ENCODE results near the gene NCAM2. TPM values are rescaled to one million over a fixed set of nuclear protein-coding genes. Genes with fewer than 3 reads are reported as not detected.
A peak's percentile ranks its signal among the peaks of the same experiment; 100 is the strongest.

Gene NCAM2
- total RNA-seq, 1 donor from 2014 or later = 7.2 TPM

DNA sequence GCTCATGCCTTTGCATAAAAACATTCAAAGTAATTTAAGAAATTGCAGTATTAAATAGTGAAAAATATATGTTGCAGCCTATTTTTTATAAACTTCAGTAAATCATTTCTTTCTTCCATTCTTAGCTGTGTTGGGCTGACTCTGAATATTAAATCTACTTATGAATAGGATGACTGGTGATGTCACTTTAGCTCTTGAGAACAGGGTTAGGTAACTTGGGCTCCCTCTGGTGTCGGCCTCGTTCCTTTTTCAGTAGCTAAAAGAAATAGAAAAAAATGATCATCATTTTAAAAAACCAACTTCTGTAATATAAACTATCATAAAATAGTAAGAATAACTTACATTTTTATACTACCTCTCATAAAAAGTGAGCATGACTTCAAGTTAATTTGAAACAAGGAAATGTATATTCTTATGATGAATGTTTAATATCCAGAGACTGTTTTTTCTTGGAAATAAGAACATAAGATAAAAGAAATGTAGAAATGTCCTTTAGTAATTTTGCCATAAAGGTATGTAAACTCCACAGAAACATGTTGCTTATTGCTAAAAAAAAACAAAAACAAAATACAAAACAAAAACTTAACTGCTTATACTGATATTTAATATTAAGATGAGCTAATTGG lies 26.8 kb upstream of the NCAM2 start:
- intact Hi-C loops (cut with DNase I) = no loop called here
- DNase-seq (ENCODE audit: low spot score in 2 of 2) = no peak
- Histone ChIP-seq H3K27ac (no peak overlapping the region), H3K4me3 (no peak overlapping the region), H3K36me3 (no peaks in the 10 kb centered on the region), H3K9me3 (no peaks in the 10 kb centered on the region), H3K27me3 (no peaks in the 10 kb centered on the region), H3K4me1 (no peaks in the 10 kb centered on the region)
- TF ChIP-seq, protein P1, sequence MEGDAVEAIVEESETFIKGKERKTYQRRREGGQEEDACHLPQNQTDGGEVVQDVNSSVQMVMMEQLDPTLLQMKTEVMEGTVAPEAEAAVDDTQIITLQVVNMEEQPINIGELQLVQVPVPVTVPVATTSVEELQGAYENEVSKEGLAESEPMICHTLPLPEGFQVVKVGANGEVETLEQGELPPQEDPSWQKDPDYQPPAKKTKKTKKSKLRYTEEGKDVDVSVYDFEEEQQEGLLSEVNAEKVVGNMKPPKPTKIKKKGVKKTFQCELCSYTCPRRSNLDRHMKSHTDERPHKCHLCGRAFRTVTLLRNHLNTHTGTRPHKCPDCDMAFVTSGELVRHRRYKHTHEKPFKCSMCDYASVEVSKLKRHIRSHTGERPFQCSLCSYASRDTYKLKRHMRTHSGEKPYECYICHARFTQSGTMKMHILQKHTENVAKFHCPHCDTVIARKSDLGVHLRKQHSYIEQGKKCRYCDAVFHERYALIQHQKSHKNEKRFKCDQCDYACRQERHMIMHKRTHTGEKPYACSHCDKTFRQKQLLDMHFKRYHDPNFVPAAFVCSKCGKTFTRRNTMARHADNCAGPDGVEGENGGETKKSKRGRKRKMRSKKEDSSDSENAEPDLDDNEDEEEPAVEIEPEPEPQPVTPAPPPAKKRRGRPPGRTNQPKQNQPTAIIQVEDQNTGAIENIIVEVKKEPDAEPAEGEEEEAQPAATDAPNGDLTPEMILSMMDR (IDR thresholded peaks at IDR 0.05) = peak in 2 of 3 experiments; percentile 12 to 27

DNA sequence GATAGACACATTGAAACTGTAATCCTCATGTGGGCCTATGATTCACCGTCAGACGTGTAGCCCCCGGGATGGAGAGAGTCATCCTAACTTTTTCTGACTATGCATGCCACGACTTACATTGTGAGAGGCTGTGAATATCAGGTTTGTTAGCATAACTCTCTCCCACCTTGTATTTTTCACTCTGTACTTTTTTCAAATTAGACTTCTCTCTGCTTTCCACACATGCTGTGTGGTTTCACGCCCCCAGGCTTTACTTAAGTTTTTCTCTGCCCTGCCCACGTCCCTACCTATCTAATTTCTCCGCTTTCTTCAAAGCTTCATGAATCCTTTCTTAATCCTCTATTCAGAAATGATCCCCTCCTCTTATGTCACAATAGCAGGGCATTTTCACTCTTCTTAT lies 3.4 kb upstream of the NCAM2 start:
- intact Hi-C loops (cut with DNase I) = loop anchor here (5.0 kb wide), 2 partner anchors 203 to 1798 kb away; no protein-coding TSS in a partner anchor

DNA sequence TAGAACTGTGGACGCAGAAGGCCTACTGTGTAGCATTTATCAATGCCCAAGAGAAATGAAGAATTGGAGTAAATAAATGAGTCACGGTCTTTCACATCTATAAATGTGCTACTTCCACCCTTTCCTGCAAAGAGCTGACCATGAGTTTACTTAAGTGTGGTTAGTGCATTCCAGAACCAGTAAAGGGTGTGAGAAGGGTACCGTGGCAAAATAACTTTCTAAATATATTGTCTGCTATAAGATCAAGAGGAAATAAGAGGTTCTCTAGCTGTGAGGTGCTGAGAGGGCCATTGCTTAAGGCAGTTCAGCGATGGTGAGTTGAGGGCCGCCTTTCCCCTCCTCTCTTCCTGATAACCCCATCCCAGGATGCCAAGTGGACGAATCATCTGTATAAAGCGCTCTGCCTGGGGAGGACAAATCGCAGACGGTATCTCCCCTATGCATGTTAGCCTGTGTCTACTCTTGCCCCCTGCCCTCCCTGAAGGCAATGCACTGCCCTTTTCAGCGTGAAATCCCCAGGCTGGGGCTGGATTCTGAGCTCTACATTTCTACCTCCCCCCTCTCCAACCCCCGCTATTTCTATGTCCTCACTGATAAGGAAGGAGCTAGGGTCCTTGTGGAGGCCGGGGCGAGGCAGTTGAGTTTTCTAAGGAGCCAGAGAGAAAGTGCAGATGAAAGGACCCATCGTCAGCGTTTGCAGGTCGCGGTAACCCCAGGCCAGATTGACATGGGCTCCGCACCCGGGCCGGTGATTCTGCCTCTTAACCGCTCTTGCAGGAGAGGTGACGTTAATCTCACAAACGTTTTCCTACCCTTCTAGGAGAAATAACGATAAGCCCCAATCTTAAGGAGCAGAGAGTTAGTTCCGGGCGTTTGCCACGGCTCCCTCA lies 1.5 kb upstream of the NCAM2 start:
- peaks cover 8% of the 10 kb centered on the region in 2 donors for H3K4me1 ChIP-seq
- no peaks in the 10 kb centered on the region for H3K36me3 ChIP-seq
- H3K27me3 ChIP-seq = no peaks in the 10 kb centered on the region
- intact Hi-C loops (cut with DNase I) = loop anchor here (5.0 kb wide), 2 partner anchors 201 to 1796 kb away; no protein-coding TSS in a partner anchor
- H3K27ac ChIP-seq = no peak overlapping the region
- TF ChIP-seq, protein P1 (IDR thresholded peaks at IDR 0.05) = no peak
- DNase-seq (ENCODE audit: low spot score in 2 of 2) = no peak
- H3K9me3 ChIP-seq = no peaks in the 10 kb centered on the region
- H3K4me3 ChIP-seq = peak overlapping the region; percentile 60 to 75

More for the DNA sequence above, 3.4 kb upstream of the NCAM2 start:
- Histone ChIP-seq H3K27me3 (no peaks in the 10 kb centered on the region), H3K27ac (no peak overlapping the region), H3K9me3 (no peaks in the 10 kb centered on the region), H3K36me3 (no peaks in the 10 kb centered on the region), H3K4me1 (peaks cover 8% of the 10 kb centered on the region in 2 donors), H3K4me3 (no peak overlapping the region)
- TF ChIP-seq, protein P1 (IDR thresholded peaks at IDR 0.05) = no peak
- DNase-seq (ENCODE audit: low spot score in 2 of 2) = no peak

DNA sequence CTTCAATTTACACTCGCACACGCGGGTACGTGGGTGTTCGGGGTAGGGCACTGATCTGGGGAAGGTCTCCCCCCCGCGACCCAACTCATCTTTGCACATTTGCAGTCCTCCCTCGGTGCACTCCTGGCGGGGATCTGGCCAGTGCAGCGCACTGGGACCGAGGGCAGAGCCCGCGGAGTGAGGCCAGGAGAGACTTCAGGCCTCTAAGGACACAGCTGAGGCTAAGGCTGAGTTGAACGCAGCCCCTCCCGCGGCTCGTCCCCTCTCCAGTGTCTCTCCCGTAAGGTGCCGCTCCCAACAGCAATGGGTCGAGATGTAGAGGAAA lies 936 bp upstream of the NCAM2 start:
- peaks cover 8% of the 10 kb centered on the region in 2 donors for H3K4me1 ChIP-seq
- H3K27me3 ChIP-seq = no peaks in the 10 kb centered on the region
- peak overlapping the region; percentile 60 to 75 for H3K4me3 ChIP-seq
- no peaks in the 10 kb centered on the region for H3K36me3 ChIP-seq
- TF ChIP-seq, protein P1 (IDR thresholded peaks at IDR 0.05) = no peak
- no peak overlapping the region for H3K27ac ChIP-seq
- no peak for DNase-seq (ENCODE audit: low spot score in 2 of 2)
- H3K9me3 ChIP-seq = no peaks in the 10 kb centered on the region
- intact Hi-C loops (cut with DNase I) = loop anchor here (5.0 kb wide), 2 partner anchors 200 to 1795 kb away; no protein-coding TSS in a partner anchor

DNA sequence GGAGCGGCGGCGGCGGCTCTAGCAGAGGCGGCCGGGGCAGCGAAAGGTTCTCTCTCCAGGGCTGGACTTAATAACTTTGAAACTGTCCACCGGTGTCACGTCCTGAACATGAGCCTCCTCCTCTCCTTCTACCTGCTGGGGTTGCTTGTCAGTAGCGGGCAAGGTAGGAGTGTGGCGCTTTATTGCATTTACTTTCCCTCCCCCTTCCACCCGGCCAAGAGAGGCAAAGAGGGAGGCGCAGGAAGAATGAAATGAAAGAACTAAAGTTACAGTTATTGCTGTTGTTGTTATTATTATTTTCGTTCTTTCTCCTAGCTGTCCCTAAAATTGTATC lies 214 bp downstream of the NCAM2 start:
- Histone ChIP-seq H3K4me3 (peak overlapping the region; percentile 60 to 75), H3K36me3 (no peaks in the 10 kb centered on the region), H3K4me1 (peaks cover 8% of the 10 kb centered on the region in 2 donors), H3K27ac (no peak overlapping the region), H3K9me3 (no peaks in the 10 kb centered on the region), H3K27me3 (no peaks in the 10 kb centered on the region)
- no peak for DNase-seq (ENCODE audit: low spot score in 2 of 2)
- intact Hi-C loops (cut with DNase I) = loop anchor here (5.0 kb wide), 2 partner anchors 199 to 1794 kb away; no protein-coding TSS in a partner anchor
- TF ChIP-seq, protein P1 (IDR thresholded peaks at IDR 0.05) = no peak
